GM19351 (cell line): ENCODE results near the gene CASP12.
"Not testable (repeated sequence)": the region's sequence is repeated elsewhere in the genome, so short reads cannot be mapped to it uniquely, and the experiment has no call there.

ENCODE experiments used
- ATAC-seq: cut with Tn5 transposase; IDR thresholded peaks from one replicate; pipeline ENCODE4 v1.9.1; 2021; ENCODE audit warnings: mild to moderate bottlenecking, moderate library complexity; ENCODE audit not compliant: unreplicated experiment

CASP12 gene

DNA sequence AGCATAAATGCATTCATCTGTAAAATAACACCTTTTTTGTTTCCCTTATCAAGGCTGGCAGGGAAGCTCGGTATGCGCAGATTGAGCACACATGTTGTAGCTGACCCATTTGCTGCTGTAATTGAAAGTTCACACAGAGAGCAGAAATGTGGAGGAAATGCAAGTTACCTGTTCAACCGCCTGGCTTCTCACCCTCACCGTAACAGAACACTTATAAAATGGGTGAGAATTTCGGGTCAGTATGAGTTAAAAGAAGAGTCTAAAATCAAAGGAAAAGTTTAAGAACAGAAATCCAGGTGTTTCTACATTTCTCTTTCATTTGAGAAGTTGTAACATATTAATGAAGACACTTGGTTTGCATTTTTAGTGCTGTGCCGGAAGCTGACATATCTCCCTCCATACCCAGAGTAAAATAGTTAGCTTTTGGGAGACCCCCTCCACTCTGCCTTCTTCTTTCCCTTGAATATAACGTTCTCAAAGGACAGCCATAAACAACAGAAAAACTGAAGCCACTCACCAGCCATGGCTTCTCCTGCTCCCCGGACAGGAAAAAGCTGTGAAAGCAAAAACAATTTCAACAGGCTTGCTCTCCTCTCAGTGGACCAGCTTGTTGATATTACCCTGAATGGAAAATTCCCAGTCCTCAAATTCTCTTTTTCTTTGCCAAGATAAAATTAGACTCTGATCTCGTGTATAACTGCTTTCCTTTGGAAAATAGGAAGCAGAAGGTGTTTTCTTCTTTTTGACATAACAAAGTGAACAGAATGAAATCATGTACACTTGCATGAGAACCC, at the start of gene CASP12:
TSS of gene CASP12 (minus strand) at position 570 of the 794 bp plus-strand sequence.
- ATAC-seq = peak; percentile 86

- ATAC-seq = peak; percentile 98
Measured at GRCh38 chr11:104946907-104947306, 48.6 kb upstream of the CASP12 start.

DNA sequence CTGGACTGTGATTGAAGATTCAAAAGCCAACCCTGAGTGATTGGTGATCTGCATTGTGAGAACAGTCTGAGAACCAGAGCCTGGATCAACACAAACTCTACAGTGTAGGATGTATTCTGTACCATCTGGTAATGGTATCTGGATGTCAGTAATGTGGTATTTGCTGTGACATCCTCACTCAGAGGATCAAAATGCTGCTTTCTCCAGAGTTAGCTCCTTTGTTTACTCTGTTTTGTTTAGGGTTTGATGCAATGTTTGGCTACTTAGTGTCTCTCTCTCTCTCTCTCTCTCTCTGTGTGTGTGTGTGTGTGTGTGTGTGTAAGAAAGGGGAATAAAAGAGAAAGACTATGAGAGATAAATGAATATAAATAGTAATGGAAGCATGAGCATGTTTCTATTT, 45.8 kb upstream of the CASP12 start:
- ATAC-seq = no peak

- ATAC-seq = no peak
Measured at GRCh38 chr11:104943561-104943960, 45.3 kb upstream of the CASP12 start.

DNA sequence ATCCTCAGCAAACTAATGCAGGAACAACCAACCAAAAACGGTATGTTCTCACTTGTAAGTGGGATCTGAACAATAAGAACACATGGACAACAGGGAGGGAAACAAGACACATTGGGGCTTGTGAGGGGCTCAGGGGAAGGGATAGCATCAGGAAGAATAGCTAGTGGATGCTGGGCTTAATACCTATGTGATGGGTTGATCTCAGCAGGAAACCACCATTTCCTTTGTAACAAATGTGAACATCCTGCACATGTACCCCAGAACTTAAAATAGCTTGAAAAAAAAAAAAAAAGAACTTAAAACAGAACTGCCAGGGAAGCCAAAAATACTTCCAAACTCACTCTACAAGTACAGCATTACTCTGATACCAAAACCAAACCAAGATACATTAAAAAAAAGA, 36.3 kb upstream of the CASP12 start:
- ATAC-seq = no peak

DNA sequence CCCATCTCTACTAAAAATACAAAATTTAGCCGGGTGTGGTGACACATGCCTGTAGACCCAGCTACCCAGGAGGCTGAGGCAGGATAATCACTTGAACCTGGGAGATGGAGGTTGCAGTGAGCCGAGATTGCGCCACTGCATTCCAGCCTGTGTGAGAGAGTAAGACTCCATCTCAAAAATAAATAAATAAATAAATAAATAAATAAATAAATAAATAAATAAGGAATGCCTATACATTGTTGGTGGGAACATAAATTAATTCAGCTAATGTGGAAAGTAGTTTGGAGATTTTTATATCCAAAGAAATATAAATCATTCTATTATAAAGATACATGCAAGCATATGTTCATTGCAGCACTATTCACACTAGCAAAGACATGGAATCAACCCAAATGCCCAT, 35.8 kb upstream of the CASP12 start:
- ATAC-seq = not testable (repeated sequence)

GRCh38 chr11:104928811-104929210, 30.6 kb upstream of the CASP12 start:
- no peak for ATAC-seq

DNA sequence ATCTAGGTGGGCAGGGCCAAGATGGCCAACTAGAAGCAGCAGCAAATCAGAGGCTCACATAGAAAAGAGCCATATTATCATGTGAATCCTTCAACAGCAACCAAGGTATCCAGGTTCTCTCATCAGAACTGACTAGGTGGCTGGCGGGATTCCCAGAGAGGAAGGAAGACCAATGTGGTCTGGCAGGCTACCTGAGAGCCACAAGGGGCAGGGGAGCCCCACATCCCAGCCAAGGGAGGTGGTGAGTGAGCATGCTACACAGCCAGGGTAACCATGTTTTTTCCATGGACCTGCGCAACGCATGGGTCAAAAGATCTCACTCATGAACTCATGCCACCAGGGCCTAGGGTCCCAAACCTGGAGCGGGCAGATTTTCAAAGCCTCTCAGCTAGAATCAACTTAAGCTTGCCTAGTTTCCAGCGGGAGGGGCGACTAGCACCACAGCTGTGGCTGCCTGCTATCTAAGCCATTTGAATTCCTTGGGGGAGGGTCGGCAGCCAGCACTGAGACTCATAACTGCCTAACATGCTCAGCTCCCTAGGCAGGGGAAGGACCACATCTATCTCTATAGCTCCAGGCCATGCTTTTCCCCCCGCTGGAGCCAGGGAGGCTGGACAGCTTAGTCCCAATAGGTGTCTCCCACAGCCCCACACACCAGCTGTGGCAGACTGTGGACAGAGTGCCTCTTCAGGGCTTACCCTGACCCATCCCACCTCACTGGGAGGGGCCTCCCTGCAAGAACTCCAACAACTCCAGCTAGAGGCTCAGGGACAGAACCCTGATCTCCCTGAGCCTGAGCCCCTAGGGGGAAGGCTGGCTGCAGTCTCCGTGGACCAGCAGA, 28.7 kb upstream of the CASP12 start:
- ATAC-seq = no peak

- no peak for ATAC-seq
Measured at GRCh38 chr11:104925850-104926249, 27.6 kb upstream of the CASP12 start.

DNA sequence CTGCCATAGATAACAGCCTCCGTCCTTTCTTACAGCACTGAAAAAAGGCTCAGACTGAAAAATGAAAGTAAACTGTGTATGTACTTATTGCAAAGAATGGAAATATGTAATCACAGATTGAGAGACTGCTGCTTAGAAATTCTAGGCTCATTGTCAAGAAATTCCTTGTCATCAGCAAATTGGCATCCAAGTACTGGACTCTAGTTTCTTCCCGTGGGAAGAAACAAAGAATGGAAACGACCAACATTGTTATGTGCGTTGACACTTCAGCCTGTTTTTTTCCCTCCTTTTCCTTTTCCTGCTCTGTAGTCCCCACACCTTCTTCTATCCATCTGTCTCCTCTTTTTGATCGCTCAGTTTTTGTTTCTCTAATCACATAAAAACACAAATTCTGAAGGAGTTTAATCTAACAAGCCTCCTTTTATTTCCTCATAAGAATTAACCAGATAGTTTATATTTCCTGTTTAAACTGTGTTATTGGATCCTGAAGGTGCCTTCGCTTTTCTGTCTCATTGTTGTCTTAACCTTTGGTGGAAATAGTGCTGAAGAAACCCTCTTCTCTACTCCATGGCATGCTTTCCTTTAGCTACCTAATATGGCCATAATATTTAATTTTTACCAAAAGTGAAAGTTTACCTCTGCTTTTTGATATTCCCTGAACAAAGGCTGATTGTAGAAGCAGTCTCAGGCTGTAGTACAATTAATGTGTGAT, 20.0 kb upstream of the CASP12 start:
- ATAC-seq = peak; percentile 78

GRCh38 chr11:104917271-104918112, 19.2 kb upstream of the CASP12 start:
- peak; percentile 37 for ATAC-seq

GRCh38 chr11:104916442-104916841, 18.2 kb upstream of the CASP12 start:
- ATAC-seq = no peak

- ATAC-seq = no peak
Measured at GRCh38 chr11:104912102-104912501, 13.8 kb upstream of the CASP12 start.

- no peak for ATAC-seq
Measured at GRCh38 chr11:104908186-104908531, 9.9 kb upstream of the CASP12 start.

- peak; percentile 87 for ATAC-seq
Measured at GRCh38 chr11:104907521-104908185, 9.4 kb upstream of the CASP12 start.

DNA sequence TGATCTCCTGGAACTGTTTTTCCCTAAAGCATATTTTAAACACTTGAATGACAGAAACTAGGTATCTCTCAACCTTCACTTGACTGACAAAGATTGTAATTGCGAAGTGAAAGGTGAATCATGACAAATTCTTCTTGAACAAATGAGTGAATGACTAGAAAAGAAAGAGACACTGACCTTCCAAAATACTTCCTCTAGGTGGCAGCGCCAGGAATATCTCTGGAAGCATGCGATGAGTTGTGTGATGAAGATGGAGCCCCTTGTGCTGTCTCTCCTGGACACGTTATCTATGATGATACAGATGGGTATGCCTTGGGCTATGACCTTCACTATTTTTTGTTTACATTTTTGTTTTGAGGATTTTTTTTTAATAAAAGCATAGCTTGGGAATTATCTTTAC, 7.0 kb upstream of the CASP12 start:
- no peak for ATAC-seq

GRCh38 chr11:104899226-104899625, 966 bp upstream of the CASP12 start:
- no peak for ATAC-seq

DNA sequence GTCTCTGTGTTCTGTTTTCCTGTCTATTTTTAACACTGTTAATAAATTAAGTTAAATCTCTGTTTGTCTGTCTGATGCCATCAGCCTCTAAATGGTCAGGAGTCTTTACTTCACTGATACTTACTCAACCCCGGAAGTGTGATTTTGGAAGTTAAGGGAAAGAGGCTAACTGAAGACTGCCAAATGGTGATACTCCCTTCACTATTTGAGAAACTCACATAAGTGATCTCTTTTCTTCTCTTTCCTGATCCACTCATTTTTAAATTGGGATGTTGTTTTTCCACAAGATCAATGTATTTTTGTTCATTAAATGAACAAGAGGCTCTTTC, 389 bp upstream of the CASP12 start:
- ATAC-seq = no peak

DNA sequence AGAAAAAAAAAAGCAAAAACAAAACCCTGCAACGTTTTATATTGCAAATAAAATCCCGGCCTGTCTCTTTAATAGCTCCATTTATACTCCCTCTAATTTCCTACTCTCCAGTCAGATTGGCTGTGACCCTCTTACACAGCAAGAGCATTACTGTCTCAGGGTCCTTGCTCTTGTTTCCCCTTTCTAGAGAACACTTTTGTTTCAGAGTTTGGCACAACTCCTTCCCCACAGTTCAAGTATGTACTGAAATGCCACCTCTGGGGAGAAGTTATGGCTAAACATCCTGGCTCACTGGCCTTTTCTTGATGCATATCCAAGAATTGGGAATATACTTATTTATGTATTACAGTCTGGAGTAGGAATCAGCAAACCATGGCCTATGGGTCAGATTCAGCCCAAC, 2.6 kb downstream of the CASP12 start:
- no peak for ATAC-seq

DNA sequence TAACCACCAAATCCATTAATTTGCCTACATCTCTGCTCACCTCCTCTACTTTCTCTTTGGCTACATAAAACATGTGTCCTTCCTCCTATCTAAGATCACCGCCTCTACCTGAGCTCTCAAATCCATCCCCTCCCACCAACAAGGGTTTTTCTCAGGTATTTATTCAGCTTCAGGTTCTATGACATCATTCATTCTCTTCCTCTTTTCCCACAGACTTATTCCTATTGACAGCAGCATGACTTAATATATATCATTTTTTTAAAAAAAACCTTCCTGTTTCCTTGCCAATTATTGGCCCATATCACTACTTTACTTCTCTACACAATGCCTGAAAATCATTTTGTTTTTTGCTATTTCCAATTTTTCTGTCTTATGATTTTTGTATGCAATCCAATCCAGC, 4.4 kb downstream of the CASP12 start:
- no peak for ATAC-seq
